AG09309 (cell line): Measurements from ENCODE around the gene TMEM192.
"Not testable (repeated sequence)": the region's sequence is repeated elsewhere in the genome, so short reads cannot be mapped to it uniquely, and the experiment has no call there.

Experiments used
- DNase-seq: peaks from one replicate; pipeline ENCODE4 v3.0.0-alpha.2; 2010; ENCODE audit warnings: low read depth
- H3K4me3 ChIP-seq: 2 replicates; pipeline ENCODE4 v1.5.1; 2011; ENCODE audit warnings: mild to moderate bottlenecking, low read depth, low read length, moderate library complexity; ENCODE audit not compliant: control insufficient read depth
- TF ChIP-seq, protein P1 (sequence below): IDR thresholded peaks from 2 replicates; pipeline ENCODE4 v1.5.1; 2011; ENCODE audit warnings: mild to moderate bottlenecking, low read depth, low read length, inconsistent platforms; ENCODE audit not compliant: insufficient read depth, control insufficient read depth; ENCODE audit errors: missing control alignments

TMEM192 gene

DNA sequence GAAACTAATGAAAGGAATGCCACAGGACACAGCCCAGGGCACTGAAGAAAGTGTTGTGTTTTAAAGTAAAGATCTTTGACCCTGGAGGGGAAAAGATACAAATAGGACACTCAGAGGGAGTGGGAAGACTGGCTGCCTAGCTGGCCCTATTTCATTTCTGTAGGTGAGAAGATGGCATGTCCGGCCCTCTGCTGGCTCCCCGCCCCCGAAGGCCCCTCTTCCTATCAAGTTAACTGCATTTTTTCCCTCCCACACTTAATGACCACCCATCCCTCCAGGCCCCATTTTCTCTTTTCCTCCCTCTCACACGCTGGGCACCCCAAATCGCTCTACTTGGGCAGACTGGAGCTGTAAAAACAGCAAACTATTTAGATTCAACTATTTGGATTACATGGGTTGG is 64.5 kb downstream of the TMEM192 start:
- TF ChIP-seq, protein P1, sequence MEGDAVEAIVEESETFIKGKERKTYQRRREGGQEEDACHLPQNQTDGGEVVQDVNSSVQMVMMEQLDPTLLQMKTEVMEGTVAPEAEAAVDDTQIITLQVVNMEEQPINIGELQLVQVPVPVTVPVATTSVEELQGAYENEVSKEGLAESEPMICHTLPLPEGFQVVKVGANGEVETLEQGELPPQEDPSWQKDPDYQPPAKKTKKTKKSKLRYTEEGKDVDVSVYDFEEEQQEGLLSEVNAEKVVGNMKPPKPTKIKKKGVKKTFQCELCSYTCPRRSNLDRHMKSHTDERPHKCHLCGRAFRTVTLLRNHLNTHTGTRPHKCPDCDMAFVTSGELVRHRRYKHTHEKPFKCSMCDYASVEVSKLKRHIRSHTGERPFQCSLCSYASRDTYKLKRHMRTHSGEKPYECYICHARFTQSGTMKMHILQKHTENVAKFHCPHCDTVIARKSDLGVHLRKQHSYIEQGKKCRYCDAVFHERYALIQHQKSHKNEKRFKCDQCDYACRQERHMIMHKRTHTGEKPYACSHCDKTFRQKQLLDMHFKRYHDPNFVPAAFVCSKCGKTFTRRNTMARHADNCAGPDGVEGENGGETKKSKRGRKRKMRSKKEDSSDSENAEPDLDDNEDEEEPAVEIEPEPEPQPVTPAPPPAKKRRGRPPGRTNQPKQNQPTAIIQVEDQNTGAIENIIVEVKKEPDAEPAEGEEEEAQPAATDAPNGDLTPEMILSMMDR = no peak
- DNase-seq = no peak
- no peak overlapping the region for H3K4me3 ChIP-seq

DNA sequence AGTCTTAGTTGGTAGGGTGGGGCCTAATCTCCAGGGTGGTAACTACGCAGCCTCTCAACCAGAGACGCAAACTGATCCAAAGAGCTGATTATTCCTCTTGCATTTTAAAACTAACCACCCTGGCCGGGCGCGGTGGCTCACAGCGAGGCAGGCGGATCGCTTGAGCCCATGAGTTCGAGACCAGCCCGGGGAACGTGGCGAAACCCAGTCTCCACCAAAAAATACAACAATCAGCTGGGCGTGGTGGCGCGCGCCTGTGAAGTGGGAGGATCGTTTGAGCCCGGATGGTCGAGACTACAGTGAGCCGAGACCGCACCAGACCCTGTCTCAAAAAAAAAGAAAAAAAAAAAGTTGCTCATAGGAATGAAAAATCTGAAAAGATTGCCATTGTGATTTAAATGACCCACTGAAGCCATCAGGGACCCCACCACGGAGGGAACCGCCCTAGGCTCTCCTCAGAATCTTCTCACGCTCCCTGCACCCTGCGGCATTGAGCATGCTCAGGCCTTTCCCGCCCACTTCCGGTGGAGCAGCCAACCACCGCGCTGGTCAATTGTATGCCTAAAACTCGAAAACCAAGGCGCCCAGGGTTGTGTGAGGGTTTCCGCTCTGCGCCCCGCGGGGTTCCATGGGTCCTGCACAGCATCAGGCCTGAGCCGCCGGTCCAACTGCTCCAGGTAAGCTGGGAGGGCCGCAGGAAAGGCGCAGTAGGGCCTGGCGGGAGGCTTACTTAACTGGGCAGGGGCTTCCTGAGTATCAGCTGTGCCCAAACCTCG is 81.0 kb downstream of the TMEM192 start, which contains the start of gene TRIM60:
TSS of gene TRIM60 (plus strand) at position 564 of the 776 bp plus-strand sequence. CDS start 8,074 bp downstream, outside the sequence.
- TF ChIP-seq, protein P1 = no peak
- DNase-seq = no peak
- no peak within 1 kb of the TSS for H3K4me3 ChIP-seq

DNA sequence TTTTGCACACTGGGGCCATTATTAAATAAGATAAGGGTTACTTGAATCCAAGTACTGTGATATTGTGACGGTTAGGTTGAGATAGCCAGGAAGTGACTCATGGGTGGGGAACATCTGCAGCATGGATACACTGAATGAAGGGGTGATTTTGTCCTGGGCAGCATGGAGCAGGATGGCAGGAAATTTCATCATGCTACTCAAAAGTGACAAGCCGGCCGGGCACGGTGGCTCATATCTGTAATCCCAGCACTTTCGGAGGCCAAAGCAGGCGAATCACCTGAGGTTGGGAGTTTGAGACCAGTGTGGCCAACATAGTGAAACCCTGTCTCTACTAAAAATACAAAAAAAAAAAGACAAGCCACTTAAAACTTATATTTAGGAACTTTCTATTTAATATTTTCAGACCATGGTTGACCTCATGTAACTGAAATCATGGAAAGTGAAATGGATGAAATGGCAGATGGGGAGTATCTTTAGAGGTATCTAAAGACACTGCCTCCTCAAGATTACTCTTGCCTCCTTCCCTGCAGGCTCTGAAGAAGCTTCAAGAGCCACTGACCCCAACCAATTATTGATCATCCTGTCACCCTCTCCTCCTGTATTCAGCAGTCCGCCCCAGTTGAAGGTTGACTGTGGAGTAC is 84.8 kb downstream of the TMEM192 start:
- no peak overlapping the region for H3K4me3 ChIP-seq
- TF ChIP-seq, protein P1 = no peak
- DNase-seq = no peak

DNA sequence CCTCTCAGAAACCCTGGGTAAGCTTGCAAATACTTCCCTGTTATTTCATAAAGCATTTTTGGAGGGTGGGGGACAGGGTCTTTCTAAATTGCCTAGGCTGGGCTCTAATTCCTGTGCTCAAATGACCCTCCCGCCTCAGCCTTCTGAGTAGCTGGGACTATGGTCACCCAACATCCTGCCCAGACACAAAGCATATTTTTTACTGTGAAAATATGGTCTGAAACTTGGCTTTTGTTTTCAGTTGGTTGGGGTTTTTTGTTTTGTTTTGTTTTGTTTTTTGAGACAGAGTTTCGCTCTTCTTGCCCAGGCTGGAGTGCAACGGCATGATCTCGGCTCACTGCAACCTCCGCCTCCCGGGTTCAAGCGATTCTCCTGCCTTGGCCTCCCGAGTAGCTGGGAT is 86.9 kb downstream of the TMEM192 start:
- DNase-seq = not testable (repeated sequence)

More for the DNA sequence above, 86.9 kb downstream of the TMEM192 start:
- not testable (repeated sequence) for H3K4me3 ChIP-seq
